Heart left ventricle (tissue), 13 donors: Measurements from ENCODE around the gene PTGES3L.

Experiments
- POLR2A ChIP-seq, 2 donors: fragments of 450-650 bp; IDR thresholded peaks; one replicate each; pipeline ENCODE4 v1.6.1; 2017; ENCODE audit warnings: antibody characterized with exemption in 2 of 2, mild to moderate bottlenecking in 2 of 2, moderate library complexity in 2 of 2
- TF ChIP-seq, protein P1 (sequence below), 12 donors: fragments of 200-600 bp; sonication (generic) in 4 of 12; IDR thresholded peaks; one replicate each; pipeline versions ENCODE4 v1.5.0 to v1.8.0; 2018 to 2022; ENCODE audit warnings: antibody characterized with exemption in 12 of 12, mild to moderate bottlenecking in 5 of 12
- donor health status: ischemic (EF 13 %, LVEDD 7.1; RV severe dilation, severe dysfunction).
- donor health status: DM: no; HTN: yes; CAD: no.
- donor health status: DM: no; HTN: no; CAD: no.
- donor health status: ischemic (EF 25% LVEDD 6.9; RV normal size, moderate dysfunction).
- donor health status: ischemic (EF 25% LVEDD 5.7; RV mildly dilated, moderate dysfunction).
- donor health status: ischemic (EF 35%, LVEDD 5.7; RV mildly dilated, moderate dysfunction).
- donor health status: nonischemic (EF 11% LVEDD 7.7; RV severe dilation, severe dysfunction).
- donor health status: DM: yes; HTN: yes; CAD: no.
- donor health status: PGD.
- donor health status: ischemic (EF 29% LVEDD 5.4; RV normal size, mild dysfunction).
- donor health status: nonischemic (EF 23%, LVEDD 6.1; RV moderate dilation, normal function).

DNA sequence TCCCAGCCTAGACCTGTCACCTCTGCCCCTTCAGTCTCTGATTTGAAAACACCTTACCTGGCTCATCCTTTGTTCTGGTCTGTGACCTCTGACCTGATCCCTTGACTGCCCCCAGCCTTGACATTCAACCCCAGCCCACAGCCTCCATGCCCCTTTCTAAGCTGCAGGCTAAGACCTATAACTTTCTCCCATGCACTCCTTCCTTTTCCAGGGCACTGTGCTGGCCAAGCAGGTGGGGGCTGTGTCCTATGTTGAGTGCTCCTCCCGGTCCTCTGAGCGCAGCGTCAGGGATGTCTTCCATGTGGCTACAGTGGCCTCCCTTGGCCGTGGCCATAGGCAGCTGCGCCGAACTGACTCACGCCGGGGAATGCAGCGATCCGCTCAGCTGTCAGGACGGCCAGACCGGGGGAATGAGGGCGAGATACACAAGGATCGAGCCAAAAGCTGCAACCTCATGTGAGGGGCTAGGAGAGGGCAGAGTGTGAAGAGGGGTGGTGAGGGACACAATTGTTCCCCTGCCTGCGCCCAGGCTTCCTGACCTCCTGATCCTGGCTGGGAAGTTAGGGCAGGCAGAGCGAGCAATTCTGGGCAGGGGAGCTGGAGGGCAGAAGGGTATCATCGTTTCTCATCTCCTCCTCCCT is 48.5 kb upstream of the PTGES3L start:
- no peak for TF ChIP-seq POLR2A (IDR thresholded peaks at IDR 0.05)
- TF ChIP-seq, protein P1, sequence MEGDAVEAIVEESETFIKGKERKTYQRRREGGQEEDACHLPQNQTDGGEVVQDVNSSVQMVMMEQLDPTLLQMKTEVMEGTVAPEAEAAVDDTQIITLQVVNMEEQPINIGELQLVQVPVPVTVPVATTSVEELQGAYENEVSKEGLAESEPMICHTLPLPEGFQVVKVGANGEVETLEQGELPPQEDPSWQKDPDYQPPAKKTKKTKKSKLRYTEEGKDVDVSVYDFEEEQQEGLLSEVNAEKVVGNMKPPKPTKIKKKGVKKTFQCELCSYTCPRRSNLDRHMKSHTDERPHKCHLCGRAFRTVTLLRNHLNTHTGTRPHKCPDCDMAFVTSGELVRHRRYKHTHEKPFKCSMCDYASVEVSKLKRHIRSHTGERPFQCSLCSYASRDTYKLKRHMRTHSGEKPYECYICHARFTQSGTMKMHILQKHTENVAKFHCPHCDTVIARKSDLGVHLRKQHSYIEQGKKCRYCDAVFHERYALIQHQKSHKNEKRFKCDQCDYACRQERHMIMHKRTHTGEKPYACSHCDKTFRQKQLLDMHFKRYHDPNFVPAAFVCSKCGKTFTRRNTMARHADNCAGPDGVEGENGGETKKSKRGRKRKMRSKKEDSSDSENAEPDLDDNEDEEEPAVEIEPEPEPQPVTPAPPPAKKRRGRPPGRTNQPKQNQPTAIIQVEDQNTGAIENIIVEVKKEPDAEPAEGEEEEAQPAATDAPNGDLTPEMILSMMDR (IDR thresholded peaks at IDR 0.05): no peak
